Right lobe of liver (tissue), 4 donors: ENCODE results near the gene LRMDA.

ENCODE experiments used
- POLR2A ChIP-seq: fragments of 450-650 bp; IDR thresholded peaks from one replicate; pipeline ENCODE4 v1.6.1; 2017; ENCODE audit warnings: antibody characterized with exemption, mild to moderate bottlenecking
- TF ChIP-seq, protein P1 (sequence below), 4 donors: fragments of 200-600 bp in 3 of 4; fragments of 450-650 bp in 1 of 4; IDR thresholded peaks; one replicate each; pipeline versions ENCODE4 v1.5.1 to v1.8.0; 2016 to 2022; ENCODE audit warnings: antibody characterized with exemption in 4 of 4, mild to moderate bottlenecking in 2 of 4
- donor health status: DM: no; HTN: no; CAD: no.
- donor health status: DM: no; HTN: no; CAD: no.
- donor health status: DM: no; HTN: yes; CAD: no.

- TF ChIP-seq, protein P1, sequence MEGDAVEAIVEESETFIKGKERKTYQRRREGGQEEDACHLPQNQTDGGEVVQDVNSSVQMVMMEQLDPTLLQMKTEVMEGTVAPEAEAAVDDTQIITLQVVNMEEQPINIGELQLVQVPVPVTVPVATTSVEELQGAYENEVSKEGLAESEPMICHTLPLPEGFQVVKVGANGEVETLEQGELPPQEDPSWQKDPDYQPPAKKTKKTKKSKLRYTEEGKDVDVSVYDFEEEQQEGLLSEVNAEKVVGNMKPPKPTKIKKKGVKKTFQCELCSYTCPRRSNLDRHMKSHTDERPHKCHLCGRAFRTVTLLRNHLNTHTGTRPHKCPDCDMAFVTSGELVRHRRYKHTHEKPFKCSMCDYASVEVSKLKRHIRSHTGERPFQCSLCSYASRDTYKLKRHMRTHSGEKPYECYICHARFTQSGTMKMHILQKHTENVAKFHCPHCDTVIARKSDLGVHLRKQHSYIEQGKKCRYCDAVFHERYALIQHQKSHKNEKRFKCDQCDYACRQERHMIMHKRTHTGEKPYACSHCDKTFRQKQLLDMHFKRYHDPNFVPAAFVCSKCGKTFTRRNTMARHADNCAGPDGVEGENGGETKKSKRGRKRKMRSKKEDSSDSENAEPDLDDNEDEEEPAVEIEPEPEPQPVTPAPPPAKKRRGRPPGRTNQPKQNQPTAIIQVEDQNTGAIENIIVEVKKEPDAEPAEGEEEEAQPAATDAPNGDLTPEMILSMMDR (IDR thresholded peaks at IDR 0.05) = no peak
- TF ChIP-seq POLR2A = no peak
Observed at GRCh38 chr10:76453332-76453731, 1021.9 kb downstream of the LRMDA start.
